ENCODE data around the gene TRIM69. TPM values are rescaled to one million over a fixed set of nuclear protein-coding genes. Genes with fewer than 3 reads are reported as not detected.
"Not testable (repeated sequence)": the region's sequence is repeated elsewhere in the genome, so short reads cannot be mapped to it uniquely, and the experiment has no call there.

The TRIM69 gene
- 50.5 TPM for total RNA-seq
- polyA plus RNA-seq: 10 to 100 TPM; 38.1 to 61.5 (median 55.7) TPM

- Mint-ChIP-seq H3K9me3 (peaks cover 0 to 4% (median 0%) of the 10 kb centered on the region in 7 donors), H3K4me1 (peaks cover 43 to 78% (median 60%) of the 10 kb centered on the region in 4 donors), H3K27ac (peak within 1 kb of the TSS; percentile 91 to 99 (median 98)), H3K36me3 (peaks cover 8% of the 10 kb centered on the region), H3K27me3 (no peaks in the 10 kb centered on the region), H3K4me3 (peak within 1 kb of the TSS; percentile 85 to 97 (median 90))
- Histone ChIP-seq H3K27ac (ENCODE audit: insufficient read depth, low read length, poor library complexity, severe bottlenecking) (peak within 1 kb of the TSS; percentile 87), H3K4me3 (ENCODE audit: low read depth, low read length) (peak within 1 kb of the TSS; percentile 87), H3K36me3 (ENCODE audit: control insufficient read depth, insufficient read depth, low read length) (peaks cover 5% of the 10 kb centered on the region), H3K4me1 (ENCODE audit: control insufficient read depth, insufficient read depth, low read length, poor library complexity, severe bottlenecking) (peaks cover 62% of the 10 kb centered on the region), H3K9me3 (ENCODE audit: control insufficient read depth in 2 of 2, low read length in 2 of 2) (no peaks in the 10 kb centered on the region), H3K27me3 (ENCODE audit: control insufficient read depth, insufficient read depth, low read length) (no peaks in the 10 kb centered on the region)
- peak; percentile 36 to 37 for ATAC-seq (ENCODE audit: low read depth in 2 of 2)
- DNase-seq: peak in 2 of 3 donors; percentile 20 to 54
These were observed at the start of gene TRIM69 for GRCh38 chr15:44736181-44736765. Gene TRIM69, plus strand, starts transcription at chr15:44736528. Its CDS starts 177 bp downstream, at chr15:44736705.

DNA sequence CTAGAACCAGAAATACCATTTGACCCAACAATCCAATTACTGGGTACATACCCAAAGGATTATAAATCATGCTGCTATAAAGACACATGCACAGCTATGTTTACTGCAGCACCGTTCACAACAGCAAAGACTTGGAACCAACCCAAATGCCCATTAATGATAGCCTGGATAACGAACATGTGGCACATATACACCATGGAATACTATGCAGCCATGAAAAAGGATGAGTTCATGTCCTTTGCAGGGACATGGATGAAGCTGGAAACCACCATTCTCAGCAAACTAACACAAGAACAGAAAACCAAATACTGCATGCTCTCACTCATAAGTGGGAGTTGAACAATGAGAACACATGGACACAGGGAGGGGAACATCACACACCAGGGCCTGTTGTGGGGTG is 47.0 kb upstream of the TRIM69 start:
- H3K4me1 Mint-ChIP-seq: peaks cover 9 to 74% (median 36%) of the 10 kb centered on the region in 4 donors

DNA sequence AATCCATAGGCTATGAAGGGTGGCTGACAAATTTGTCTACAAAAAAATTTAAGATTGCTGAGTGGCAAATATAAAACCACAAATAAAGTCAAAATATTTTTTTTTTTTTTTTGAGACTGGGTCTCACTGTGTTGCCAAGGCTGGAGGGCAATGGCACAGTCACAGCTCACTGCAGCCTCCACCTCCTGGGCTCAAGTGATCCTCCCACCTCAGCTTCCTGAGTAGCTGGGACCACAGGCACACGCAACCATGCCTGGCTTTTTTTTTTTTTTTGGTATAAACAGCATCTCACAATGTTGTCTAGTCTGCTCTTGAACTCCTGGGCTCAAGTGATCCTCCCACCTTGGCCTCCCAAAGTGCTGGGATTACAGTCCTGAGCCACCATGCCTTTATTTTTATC is 46.1 kb upstream of the TRIM69 start:
- H3K4me3 Mint-ChIP-seq: peak overlapping the region in 1 of 4 donors; percentile 66

More for the DNA sequence above, 47.0 kb upstream of the TRIM69 start:
- H3K36me3 ChIP-seq (ENCODE audit: control insufficient read depth, insufficient read depth, low read length); H3K27me3 Mint-ChIP-seq; H3K27ac ChIP-seq (ENCODE audit: insufficient read depth, low read length, poor library complexity, severe bottlenecking); H3K4me1 ChIP-seq (ENCODE audit: control insufficient read depth, insufficient read depth, low read length, poor library complexity, severe bottlenecking); ATAC-seq (ENCODE audit: low read depth in 2 of 2); DNase-seq; H3K27me3 ChIP-seq (ENCODE audit: control insufficient read depth, insufficient read depth, low read length); H3K4me3 ChIP-seq (ENCODE audit: low read depth, low read length): not testable (repeated sequence)
- Mint-ChIP-seq H3K4me3 (peak overlapping the region in 3 of 4 donors; percentile 7 to 52 (median 11)), H3K27ac (peak overlapping the region in 2 of 3 donors; percentile 48 to 82), H3K36me3 (peaks cover 22% of the 10 kb centered on the region), H3K9me3 (peaks cover 0 to 46% (median 11%) of the 10 kb centered on the region in 7 donors)
- H3K9me3 ChIP-seq (ENCODE audit: control insufficient read depth in 2 of 2, low read length in 2 of 2): peaks cover 2 to 11% of the 10 kb centered on the region in 2 experiments

DNA sequence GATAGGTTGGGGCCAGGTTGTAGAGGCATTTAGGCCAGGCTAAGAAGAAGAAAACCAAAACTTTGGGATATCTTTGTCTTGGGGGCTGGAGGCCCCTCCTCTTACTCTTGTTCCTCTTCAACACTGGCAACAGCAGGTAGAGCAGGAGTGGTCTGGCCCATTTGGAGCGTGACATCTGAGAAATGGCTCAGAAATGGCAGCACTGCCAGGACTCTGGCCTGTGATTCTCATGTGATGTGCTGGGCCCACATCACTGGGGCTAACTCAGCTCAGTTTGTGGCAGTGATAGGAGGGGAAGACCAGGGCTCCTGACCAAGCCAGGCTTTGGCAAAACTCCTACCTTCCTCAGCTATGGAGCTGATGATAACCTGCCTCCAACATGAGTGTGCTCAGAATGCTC is 43.7 kb upstream of the TRIM69 start:
- Mint-ChIP-seq H3K27me3 (no peaks in the 10 kb centered on the region), H3K4me1 (peaks cover 5 to 64% (median 35%) of the 10 kb centered on the region in 4 donors), H3K27ac (peak overlapping the region in 1 of 3 donors; percentile 4), H3K36me3 (peaks cover 5% of the 10 kb centered on the region), H3K4me3 (no peak overlapping the region), H3K9me3 (peaks cover 0 to 16% (median under 1%) of the 10 kb centered on the region in 7 donors)
- H3K4me1 ChIP-seq (ENCODE audit: control insufficient read depth, insufficient read depth, low read length, poor library complexity, severe bottlenecking): peaks cover 4% of the 10 kb centered on the region
- no peak for ATAC-seq (ENCODE audit: low read depth in 2 of 2)
- no peak for DNase-seq
- no peak overlapping the region for H3K27ac ChIP-seq (ENCODE audit: insufficient read depth, low read length, poor library complexity, severe bottlenecking)
- H3K36me3 ChIP-seq (ENCODE audit: control insufficient read depth, insufficient read depth, low read length): no peaks in the 10 kb centered on the region
- H3K27me3 ChIP-seq (ENCODE audit: control insufficient read depth, insufficient read depth, low read length): no peaks in the 10 kb centered on the region
- no peak overlapping the region for H3K4me3 ChIP-seq (ENCODE audit: low read depth, low read length)
- peaks cover 2% of the 10 kb centered on the region in 2 experiments for H3K9me3 ChIP-seq (ENCODE audit: control insufficient read depth in 2 of 2, low read length in 2 of 2)

More for the DNA sequence above, 46.1 kb upstream of the TRIM69 start:
- H3K36me3 Mint-ChIP-seq: peaks cover 19% of the 10 kb centered on the region
- not testable (repeated sequence) for H3K4me1 ChIP-seq (ENCODE audit: control insufficient read depth, insufficient read depth, low read length, poor library complexity, severe bottlenecking); H3K36me3 ChIP-seq (ENCODE audit: control insufficient read depth, insufficient read depth, low read length); H3K9me3 ChIP-seq (ENCODE audit: control insufficient read depth in 2 of 2, low read length in 2 of 2); H3K27me3 Mint-ChIP-seq; H3K27me3 ChIP-seq (ENCODE audit: control insufficient read depth, insufficient read depth, low read length)
- Histone ChIP-seq H3K4me3 (ENCODE audit: low read depth, low read length) (peak overlapping the region; percentile 26), H3K27ac (ENCODE audit: insufficient read depth, low read length, poor library complexity, severe bottlenecking) (peak overlapping the region; percentile 23)
- H3K9me3 Mint-ChIP-seq: peaks cover 0 to 38% (median 8%) of the 10 kb centered on the region in 7 donors
- peak overlapping the region in 1 of 3 donors; percentile 68 for H3K27ac Mint-ChIP-seq
- H3K4me1 Mint-ChIP-seq: peaks cover 7 to 70% (median 38%) of the 10 kb centered on the region in 4 donors
- ATAC-seq (ENCODE audit: low read depth in 2 of 2) (peak; percentile 31), DNase-seq (peak in 2 of 3 donors; percentile 22 to 48)

- no peaks in the 10 kb centered on the region for H3K27me3 Mint-ChIP-seq
- peak overlapping the region in 2 of 3 donors; percentile 74 to 96 for H3K27ac Mint-ChIP-seq
- DNase-seq (no peak), ATAC-seq (ENCODE audit: low read depth in 2 of 2) (no peak)
- no peak overlapping the region for H3K4me3 Mint-ChIP-seq
- Histone ChIP-seq H3K4me1 (ENCODE audit: control insufficient read depth, insufficient read depth, low read length, poor library complexity, severe bottlenecking) (peaks cover 4% of the 10 kb centered on the region), H3K27ac (ENCODE audit: insufficient read depth, low read length, poor library complexity, severe bottlenecking) (no peak overlapping the region), H3K36me3 (ENCODE audit: control insufficient read depth, insufficient read depth, low read length) (no peaks in the 10 kb centered on the region), H3K9me3 (ENCODE audit: control insufficient read depth in 2 of 2, low read length in 2 of 2) (no peaks in the 10 kb centered on the region), H3K27me3 (ENCODE audit: control insufficient read depth, insufficient read depth, low read length) (no peaks in the 10 kb centered on the region), H3K4me3 (ENCODE audit: low read depth, low read length) (no peak overlapping the region)
- peaks cover 3% of the 10 kb centered on the region for H3K36me3 Mint-ChIP-seq
- peaks cover 0 to 7% (median 0%) of the 10 kb centered on the region in 7 donors for H3K9me3 Mint-ChIP-seq
- peaks cover 5 to 53% (median 26%) of the 10 kb centered on the region in 4 donors for H3K4me1 Mint-ChIP-seq
These were observed 41.9 kb upstream of the TRIM69 start for GRCh38 chr15:44694416-44694815.

DNA sequence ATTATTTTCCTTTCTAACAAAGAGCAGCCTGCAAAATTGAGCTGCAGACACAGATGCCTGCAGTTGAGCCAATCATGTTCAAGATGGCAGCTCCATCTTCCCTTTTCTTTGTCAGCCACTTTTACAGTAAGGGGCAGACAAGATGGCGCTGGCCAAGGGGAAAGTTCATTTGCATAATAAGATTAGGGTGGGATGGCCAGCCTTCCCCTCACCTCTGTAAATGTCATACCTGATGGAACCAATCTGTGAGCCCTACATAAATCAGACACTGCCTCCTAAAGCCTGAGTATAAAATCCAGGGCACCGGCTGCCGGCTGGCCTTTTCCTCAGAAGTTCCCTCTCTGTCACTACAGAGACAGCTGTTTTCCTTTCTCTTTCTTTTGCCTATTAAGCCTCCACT is 41.0 kb upstream of the TRIM69 start:
- Histone ChIP-seq H3K27me3 (ENCODE audit: control insufficient read depth, insufficient read depth, low read length) (no peaks in the 10 kb centered on the region), H3K9me3 (ENCODE audit: control insufficient read depth in 2 of 2, low read length in 2 of 2) (no peaks in the 10 kb centered on the region), H3K4me1 (ENCODE audit: control insufficient read depth, insufficient read depth, low read length, poor library complexity, severe bottlenecking) (no peaks in the 10 kb centered on the region), H3K27ac (ENCODE audit: insufficient read depth, low read length, poor library complexity, severe bottlenecking) (no peak overlapping the region), H3K36me3 (ENCODE audit: control insufficient read depth, insufficient read depth, low read length) (no peaks in the 10 kb centered on the region), H3K4me3 (ENCODE audit: low read depth, low read length) (no peak overlapping the region)
- ATAC-seq (ENCODE audit: low read depth in 2 of 2): no peak
- Mint-ChIP-seq H3K27ac (peak overlapping the region; percentile 5 to 87 (median 58)), H3K9me3 (peaks cover 0 to 7% (median 0%) of the 10 kb centered on the region in 7 donors), H3K36me3 (peaks cover 3% of the 10 kb centered on the region), H3K4me3 (no peak overlapping the region), H3K4me1 (peaks cover 5 to 47% (median 26%) of the 10 kb centered on the region in 4 donors), H3K27me3 (no peaks in the 10 kb centered on the region)
- DNase-seq: no peak

DNA sequence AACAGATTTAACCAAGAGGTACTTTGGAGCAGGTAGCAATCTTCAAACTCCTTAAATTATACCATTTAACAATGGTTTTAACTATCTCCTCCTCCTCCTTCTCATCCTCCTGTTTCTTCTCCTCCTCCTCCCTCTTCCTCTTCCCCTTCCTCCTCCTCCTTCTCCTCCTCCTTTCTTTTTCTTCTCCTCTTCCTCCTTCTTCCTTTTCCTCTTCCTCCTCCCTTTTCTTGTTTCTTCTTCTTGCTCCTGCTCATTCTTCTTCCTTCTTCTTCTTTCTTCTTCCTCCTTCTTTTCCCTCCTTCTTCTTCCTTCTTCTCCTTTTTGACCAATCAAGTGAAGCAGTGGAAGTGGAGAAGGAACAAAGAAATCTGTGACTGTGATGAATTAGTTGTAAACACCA is 39.3 kb upstream of the TRIM69 start:
- H3K9me3 ChIP-seq (ENCODE audit: control insufficient read depth in 2 of 2, low read length in 2 of 2): no peaks in the 10 kb centered on the region
- ATAC-seq (ENCODE audit: low read depth in 2 of 2) (no peak), DNase-seq (no peak)
- no peaks in the 10 kb centered on the region for H3K36me3 ChIP-seq (ENCODE audit: control insufficient read depth, insufficient read depth, low read length)
- Mint-ChIP-seq H3K27me3 (peaks cover 4% of the 10 kb centered on the region), H3K9me3 (peaks cover 0 to 12% (median 7%) of the 10 kb centered on the region in 7 donors), H3K4me1 (peaks cover 13 to 48% (median 27%) of the 10 kb centered on the region in 4 donors), H3K27ac (peak overlapping the region; percentile 44 to 91 (median 83)), H3K4me3 (no peak overlapping the region), H3K36me3 (peaks cover 7% of the 10 kb centered on the region)
- no peaks in the 10 kb centered on the region for H3K27me3 ChIP-seq (ENCODE audit: control insufficient read depth, insufficient read depth, low read length)
- H3K4me3 ChIP-seq (ENCODE audit: low read depth, low read length): no peak overlapping the region
- no peak overlapping the region for H3K27ac ChIP-seq (ENCODE audit: insufficient read depth, low read length, poor library complexity, severe bottlenecking)
- no peaks in the 10 kb centered on the region for H3K4me1 ChIP-seq (ENCODE audit: control insufficient read depth, insufficient read depth, low read length, poor library complexity, severe bottlenecking)

Measured in CD4-positive, CD25-positive, alpha-beta regulatory T cell (primary cell).